Nephron (organoid): ENCODE measurements around the gene AHNAK.

ENCODE experiments used
- H3K27ac Mint-ChIP-seq, 3 experiments: 2 replicates each; pipeline ENCODE4 v1.8.0; 2020; ENCODE audit warnings: mixed read lengths in 3 of 3, mild to moderate bottlenecking in 2 of 3, moderate library complexity in 1 of 3
- H3K27me3 Mint-ChIP-seq: 2 replicates; pipeline ENCODE4 v1.8.0; 2021; ENCODE audit warnings: low read depth, mild to moderate bottlenecking, moderate library complexity, mixed read lengths
- H3K36me3 Mint-ChIP-seq: 2 replicates; pipeline ENCODE4 v1.8.0; 2020; ENCODE audit warnings: low read depth, mixed read lengths
- H3K4me1 Mint-ChIP-seq: 2 replicates; pipeline ENCODE4 v1.8.0; 2020; ENCODE audit warnings: mixed read lengths
- H3K4me3 Mint-ChIP-seq, 3 experiments: 2 replicates each; pipeline ENCODE4 v1.8.0; 2020; ENCODE audit warnings: mild to moderate bottlenecking in 3 of 3, mixed read lengths in 3 of 3, moderate library complexity in 2 of 3
- H3K9me3 Mint-ChIP-seq: 2 replicates; pipeline ENCODE4 v1.8.0; 2020; ENCODE audit warnings: mixed read lengths
- TF ChIP-seq, protein P1 (sequence below), 3 experiments: fragments of 200-600 bp; sonication (generic); IDR thresholded peaks; one replicate each; pipeline ENCODE4 v1.5.0; 2021; ENCODE audit warnings: antibody characterized with exemption in 3 of 3; ENCODE audit not compliant: unreplicated experiment in 3 of 3

Gene AHNAK

DNA sequence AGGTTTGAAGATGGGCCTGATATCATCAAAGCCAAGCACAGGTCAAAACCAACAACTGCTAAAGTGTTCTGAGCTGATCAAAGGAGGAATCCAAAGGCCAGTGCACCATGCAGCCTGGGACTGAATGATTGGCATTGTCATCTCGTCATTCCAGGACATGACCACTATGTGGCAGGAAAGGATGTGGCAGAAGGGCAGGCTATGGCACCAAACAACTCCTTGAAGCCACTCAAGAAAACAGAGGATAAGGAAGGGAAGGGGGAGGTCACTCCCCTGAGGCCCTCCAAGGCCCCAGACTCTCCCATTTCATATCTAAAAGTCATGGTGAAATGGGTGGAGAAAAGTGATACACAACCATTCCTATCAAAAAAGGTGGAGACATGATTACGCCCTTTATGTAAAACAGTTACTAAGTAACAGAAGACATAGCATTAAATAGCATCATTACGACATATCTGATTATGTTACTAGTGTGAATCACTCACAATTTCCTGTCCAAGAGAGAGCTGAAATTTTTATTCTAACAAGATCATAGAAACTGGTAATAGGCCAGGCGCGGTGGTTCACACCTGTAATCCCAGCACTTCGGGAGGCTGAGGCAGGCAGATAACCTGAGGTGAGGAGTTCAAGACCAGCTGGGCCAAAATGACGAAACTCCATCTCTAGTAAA is 49.3 kb downstream of the AHNAK start:
- Mint-ChIP-seq H3K4me3 (no peak overlapping the region), H3K9me3 (no peaks in the 10 kb centered on the region), H3K36me3 (no peaks in the 10 kb centered on the region), H3K27me3 (peaks cover 25% of the 10 kb centered on the region), H3K27ac (no peak overlapping the region), H3K4me1 (peaks cover 22% of the 10 kb centered on the region)
- TF ChIP-seq, protein P1, sequence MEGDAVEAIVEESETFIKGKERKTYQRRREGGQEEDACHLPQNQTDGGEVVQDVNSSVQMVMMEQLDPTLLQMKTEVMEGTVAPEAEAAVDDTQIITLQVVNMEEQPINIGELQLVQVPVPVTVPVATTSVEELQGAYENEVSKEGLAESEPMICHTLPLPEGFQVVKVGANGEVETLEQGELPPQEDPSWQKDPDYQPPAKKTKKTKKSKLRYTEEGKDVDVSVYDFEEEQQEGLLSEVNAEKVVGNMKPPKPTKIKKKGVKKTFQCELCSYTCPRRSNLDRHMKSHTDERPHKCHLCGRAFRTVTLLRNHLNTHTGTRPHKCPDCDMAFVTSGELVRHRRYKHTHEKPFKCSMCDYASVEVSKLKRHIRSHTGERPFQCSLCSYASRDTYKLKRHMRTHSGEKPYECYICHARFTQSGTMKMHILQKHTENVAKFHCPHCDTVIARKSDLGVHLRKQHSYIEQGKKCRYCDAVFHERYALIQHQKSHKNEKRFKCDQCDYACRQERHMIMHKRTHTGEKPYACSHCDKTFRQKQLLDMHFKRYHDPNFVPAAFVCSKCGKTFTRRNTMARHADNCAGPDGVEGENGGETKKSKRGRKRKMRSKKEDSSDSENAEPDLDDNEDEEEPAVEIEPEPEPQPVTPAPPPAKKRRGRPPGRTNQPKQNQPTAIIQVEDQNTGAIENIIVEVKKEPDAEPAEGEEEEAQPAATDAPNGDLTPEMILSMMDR (IDR thresholded peaks at IDR 0.05; ENCODE audit: unreplicated experiment in 3 of 3): peak; percentile 21 to 41 (median 27)

- peaks cover 18% of the 10 kb centered on the region for H3K4me1 Mint-ChIP-seq
- H3K27me3 Mint-ChIP-seq: peaks cover 25% of the 10 kb centered on the region
- no peak overlapping the region for H3K4me3 Mint-ChIP-seq
- no peaks in the 10 kb centered on the region for H3K36me3 Mint-ChIP-seq
- no peak overlapping the region for H3K27ac Mint-ChIP-seq
- no peaks in the 10 kb centered on the region for H3K9me3 Mint-ChIP-seq
- TF ChIP-seq, protein P1 (IDR thresholded peaks at IDR 0.05; ENCODE audit: unreplicated experiment in 3 of 3): no peak
Observed at GRCh38 chr11:62496676-62497075, 49.9 kb downstream of the AHNAK start.

DNA sequence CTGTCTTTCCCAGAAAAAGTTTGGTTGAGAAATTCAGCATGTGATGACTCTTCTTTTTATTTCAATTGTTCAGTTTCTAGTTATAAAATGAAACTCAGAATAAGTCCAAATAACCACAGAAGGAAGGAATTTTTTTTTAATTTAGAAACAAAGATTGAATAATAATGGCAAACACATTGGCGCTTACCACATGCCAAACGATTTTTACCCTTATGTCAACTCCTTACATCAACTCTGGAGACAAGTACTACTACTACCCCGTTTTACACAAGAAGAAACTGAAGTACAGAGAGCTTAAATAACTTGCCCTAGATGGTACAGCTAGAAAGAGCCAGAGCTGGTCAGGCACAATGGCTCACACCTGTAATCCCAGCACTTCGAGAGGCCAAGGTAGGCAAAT is 52.4 kb downstream of the AHNAK start:
- no peaks in the 10 kb centered on the region for H3K36me3 Mint-ChIP-seq
- TF ChIP-seq, protein P1 (IDR thresholded peaks at IDR 0.05; ENCODE audit: unreplicated experiment in 3 of 3): no peak
- peaks cover 6% of the 10 kb centered on the region for H3K27me3 Mint-ChIP-seq
- H3K4me1 Mint-ChIP-seq: no peaks in the 10 kb centered on the region
- H3K4me3 Mint-ChIP-seq: no peak overlapping the region
- H3K27ac Mint-ChIP-seq: no peak overlapping the region
- H3K9me3 Mint-ChIP-seq: no peaks in the 10 kb centered on the region

GRCh38 chr11:62493801-62494200 is 52.8 kb downstream of the AHNAK start:
- TF ChIP-seq, protein P1 (IDR thresholded peaks at IDR 0.05; ENCODE audit: unreplicated experiment in 3 of 3): no peak
- Mint-ChIP-seq H3K9me3 (no peaks in the 10 kb centered on the region), H3K36me3 (no peaks in the 10 kb centered on the region), H3K4me1 (no peaks in the 10 kb centered on the region), H3K27ac (no peak overlapping the region), H3K4me3 (no peak overlapping the region), H3K27me3 (peaks cover 7% of the 10 kb centered on the region)

- no peak overlapping the region for H3K4me3 Mint-ChIP-seq
- H3K4me1 Mint-ChIP-seq: peaks cover 6% of the 10 kb centered on the region
- H3K27me3 Mint-ChIP-seq: peaks cover 14% of the 10 kb centered on the region
Observed at GRCh38 chr11:62492586-62492985, 54.0 kb downstream of the AHNAK start.

More at GRCh38 chr11:62492586-62492985, 54.0 kb downstream of the AHNAK start:
- H3K9me3 Mint-ChIP-seq: no peaks in the 10 kb centered on the region
- H3K36me3 Mint-ChIP-seq: no peaks in the 10 kb centered on the region
- no peak overlapping the region for H3K27ac Mint-ChIP-seq
- TF ChIP-seq, protein P1 (IDR thresholded peaks at IDR 0.05; ENCODE audit: unreplicated experiment in 3 of 3): no peak
